Panc1 (cell line): Measurements from ENCODE around the gene CCR1. TPM values are rescaled to one million over a fixed set of nuclear protein-coding genes. Genes with fewer than 3 reads are reported as not detected.

ENCODE experiments used
- ATAC-seq: fragments of 200-7000 bp; cut with Tn5 transposase; 2 replicates; pipeline ENCODE4 v1.9.1; 2020; ENCODE audit warnings: mild to moderate bottlenecking, moderate library complexity
- BruUV-seq: library from RNA; stranded (reverse); fragments of 400-500 nt; replicated peaks from 2 replicates; lab custom pipeline; 2021; lab: Mats Ljungman, UMichigan
- CTCF ChIA-PET: fragments of 300-600 bp; sonication (Branson Sonifier 250); formaldehyde crosslinking; loops from one replicate; lab custom pipeline; 2022; ENCODE audit warnings: antibody characterized with exemption; lab: Charles Lee
- POLR2A ChIA-PET: fragments of 300-600 bp; sonication (Branson Sonifier 250); formaldehyde crosslinking; loops from one replicate; lab custom pipeline; 2022; ENCODE audit warnings: antibody characterized with exemption; lab: Charles Lee
- DNase-seq: peaks from one replicate; pipeline ENCODE4 v3.0.0-alpha.2; 2010; ENCODE audit warnings: low read depth, low spot score
- H3K27ac ChIP-seq: 2 replicates; pipeline ENCODE4 v1.5.1; 2011; ENCODE audit warnings: mild to moderate bottlenecking, low read length, inconsistent platforms
- H3K27me3 ChIP-seq: fragments of 200-500 bp; sonication (Bioruptor generic); 2 replicates; pipeline ENCODE4 v1.6.0; 2014; ENCODE audit warnings: low read length, inconsistent platforms; ENCODE audit not compliant: control insufficient read depth, insufficient read depth
- H3K36me3 ChIP-seq: fragments of 200-500 bp; sonication (Bioruptor generic); 2 replicates; pipeline ENCODE4 v1.5.1; 2014; ENCODE audit warnings: inconsistent platforms, mild to moderate bottlenecking, low read length, moderate library complexity; ENCODE audit not compliant: control insufficient read depth, insufficient read depth
- H3K4me1 ChIP-seq: 2 replicates; pipeline ENCODE4 v1.5.1; 2011; ENCODE audit warnings: inconsistent platforms, mild to moderate bottlenecking, low read length, moderate library complexity; ENCODE audit not compliant: control insufficient read depth, insufficient read depth
- H3K4me3 ChIP-seq, 2 experiments: 2 replicates each; pipeline ENCODE4 v1.5.1; 2011 to 2012; ENCODE audit warnings: low read depth in 2 of 2, low read length in 2 of 2, mild to moderate bottlenecking in 2 of 2, inconsistent platforms in 1 of 2, moderate library complexity in 1 of 2
- H3K9me3 ChIP-seq: fragments of 200-500 bp; sonication (Bioruptor generic); 2 replicates; pipeline ENCODE4 v1.5.1; 2014; ENCODE audit warnings: low read depth, mild to moderate bottlenecking, inconsistent platforms, low read length, moderate library complexity; ENCODE audit not compliant: control insufficient read depth, insufficient read depth
- POLR2AphosphoS5 ChIP-seq: IDR thresholded peaks from 2 replicates; pipeline ENCODE4 v1.6.1; 2012; ENCODE audit warnings: mild to moderate bottlenecking, low read depth, low read length, moderate library complexity
- SIN3A ChIP-seq: IDR thresholded peaks from 2 replicates; pipeline ENCODE4 v1.6.1; 2012; ENCODE audit warnings: low read depth, mild to moderate bottlenecking, low read length, moderate library complexity, borderline replicate concordance; ENCODE audit not compliant: insufficient read depth
- TCF7L2 ChIP-seq: IDR thresholded peaks from 2 replicates; pipeline ENCODE4 v1.6.1; 2011; ENCODE audit warnings: mild to moderate bottlenecking, low read depth, low read length, inconsistent platforms
- in situ Hi-C: cut with HindIII; loops from 2 replicates; pipeline ENCODE4 v1.10.0; 2016; ENCODE audit warnings: low sequenced_read_pairs, low pct_unique_long_range_greater_than_20kb
- intact Hi-C: fragments of 100-400 bp; cut with micrococcal nuclease; formaldehyde crosslinking; loops from one replicate; pipeline ENCODE4 v1.10.0; 2022; ENCODE audit not compliant: unreplicated experiment
- total RNA-seq: library from RNA; stranded (reverse); gene quantifications from one replicate; pipeline ENCODE4 v1.2.1, GENCODE V29; 2021; ENCODE audit not compliant: unreplicated experiment
- TF ChIP-seq, protein P1 (sequence below), 2 experiments: IDR thresholded peaks; 2 replicates each; pipeline ENCODE4 v1.6.1; 2011 to 2012; ENCODE audit warnings: low read depth in 2 of 2, control low read depth in 1 of 2, low read length in 1 of 2, mild to moderate bottlenecking in 1 of 2, moderate library complexity in 1 of 2; ENCODE audit not compliant: insufficient read depth in 1 of 2
- TF ChIP-seq, protein P2 (sequence below): fragments of 450-650 bp; IDR thresholded peaks from 2 replicates; pipeline ENCODE4 v1.5.1; 2017; ENCODE audit warnings: mild to moderate bottlenecking

Gene CCR1
- total RNA-seq, 1 experiment from 2014 or later = not detected

DNA sequence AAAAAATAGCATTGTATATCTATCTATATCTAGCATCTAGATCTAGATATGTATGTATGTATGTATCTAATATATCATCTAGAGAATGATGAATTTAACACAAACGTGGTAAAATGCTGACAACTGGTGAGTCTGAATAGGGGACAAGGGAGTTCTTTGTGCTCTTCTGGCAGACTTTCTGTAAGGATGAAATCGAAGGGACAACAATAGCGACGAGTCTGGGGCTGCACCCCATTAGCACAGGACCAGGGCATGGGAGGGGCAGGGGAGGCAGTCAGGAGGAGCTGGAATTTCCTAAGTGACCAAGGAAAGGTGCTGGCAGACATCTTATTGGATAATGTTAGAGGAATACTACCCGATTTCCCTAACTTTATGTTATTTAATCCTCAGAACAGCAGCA lies 7.9 kb downstream of the CCR1 start:
- ChIA-PET POLR2A (no interaction called here), CTCF (no interaction called here)
- BruUV-seq = no TSS peak
- Histone ChIP-seq H3K4me1 (no peaks in the 10 kb centered on the region), H3K4me3 (no peak overlapping the region), H3K9me3 (no peaks in the 10 kb centered on the region), H3K27ac (no peak overlapping the region), H3K27me3 (no peaks in the 10 kb centered on the region), H3K36me3 (no peaks in the 10 kb centered on the region)
- TF ChIP-seq SIN3A (no peak), TCF7L2 (no peak), POLR2AphosphoS5 (no peak)
- TF ChIP-seq, protein P1, sequence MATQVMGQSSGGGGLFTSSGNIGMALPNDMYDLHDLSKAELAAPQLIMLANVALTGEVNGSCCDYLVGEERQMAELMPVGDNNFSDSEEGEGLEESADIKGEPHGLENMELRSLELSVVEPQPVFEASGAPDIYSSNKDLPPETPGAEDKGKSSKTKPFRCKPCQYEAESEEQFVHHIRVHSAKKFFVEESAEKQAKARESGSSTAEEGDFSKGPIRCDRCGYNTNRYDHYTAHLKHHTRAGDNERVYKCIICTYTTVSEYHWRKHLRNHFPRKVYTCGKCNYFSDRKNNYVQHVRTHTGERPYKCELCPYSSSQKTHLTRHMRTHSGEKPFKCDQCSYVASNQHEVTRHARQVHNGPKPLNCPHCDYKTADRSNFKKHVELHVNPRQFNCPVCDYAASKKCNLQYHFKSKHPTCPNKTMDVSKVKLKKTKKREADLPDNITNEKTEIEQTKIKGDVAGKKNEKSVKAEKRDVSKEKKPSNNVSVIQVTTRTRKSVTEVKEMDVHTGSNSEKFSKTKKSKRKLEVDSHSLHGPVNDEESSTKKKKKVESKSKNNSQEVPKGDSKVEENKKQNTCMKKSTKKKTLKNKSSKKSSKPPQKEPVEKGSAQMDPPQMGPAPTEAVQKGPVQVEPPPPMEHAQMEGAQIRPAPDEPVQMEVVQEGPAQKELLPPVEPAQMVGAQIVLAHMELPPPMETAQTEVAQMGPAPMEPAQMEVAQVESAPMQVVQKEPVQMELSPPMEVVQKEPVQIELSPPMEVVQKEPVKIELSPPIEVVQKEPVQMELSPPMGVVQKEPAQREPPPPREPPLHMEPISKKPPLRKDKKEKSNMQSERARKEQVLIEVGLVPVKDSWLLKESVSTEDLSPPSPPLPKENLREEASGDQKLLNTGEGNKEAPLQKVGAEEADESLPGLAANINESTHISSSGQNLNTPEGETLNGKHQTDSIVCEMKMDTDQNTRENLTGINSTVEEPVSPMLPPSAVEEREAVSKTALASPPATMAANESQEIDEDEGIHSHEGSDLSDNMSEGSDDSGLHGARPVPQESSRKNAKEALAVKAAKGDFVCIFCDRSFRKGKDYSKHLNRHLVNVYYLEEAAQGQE (IDR thresholded peaks at IDR 0.05; ENCODE audit: insufficient read depth in 1 of 2, low read depth in 2 of 2, low read length in 1 of 2) = no peak
- TF ChIP-seq, protein P2, sequence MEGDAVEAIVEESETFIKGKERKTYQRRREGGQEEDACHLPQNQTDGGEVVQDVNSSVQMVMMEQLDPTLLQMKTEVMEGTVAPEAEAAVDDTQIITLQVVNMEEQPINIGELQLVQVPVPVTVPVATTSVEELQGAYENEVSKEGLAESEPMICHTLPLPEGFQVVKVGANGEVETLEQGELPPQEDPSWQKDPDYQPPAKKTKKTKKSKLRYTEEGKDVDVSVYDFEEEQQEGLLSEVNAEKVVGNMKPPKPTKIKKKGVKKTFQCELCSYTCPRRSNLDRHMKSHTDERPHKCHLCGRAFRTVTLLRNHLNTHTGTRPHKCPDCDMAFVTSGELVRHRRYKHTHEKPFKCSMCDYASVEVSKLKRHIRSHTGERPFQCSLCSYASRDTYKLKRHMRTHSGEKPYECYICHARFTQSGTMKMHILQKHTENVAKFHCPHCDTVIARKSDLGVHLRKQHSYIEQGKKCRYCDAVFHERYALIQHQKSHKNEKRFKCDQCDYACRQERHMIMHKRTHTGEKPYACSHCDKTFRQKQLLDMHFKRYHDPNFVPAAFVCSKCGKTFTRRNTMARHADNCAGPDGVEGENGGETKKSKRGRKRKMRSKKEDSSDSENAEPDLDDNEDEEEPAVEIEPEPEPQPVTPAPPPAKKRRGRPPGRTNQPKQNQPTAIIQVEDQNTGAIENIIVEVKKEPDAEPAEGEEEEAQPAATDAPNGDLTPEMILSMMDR = no peak
- intact Hi-C loops = no loop called here
- no peak for DNase-seq
- ATAC-seq = no peak
- in situ Hi-C loops = no loop called here

DNA sequence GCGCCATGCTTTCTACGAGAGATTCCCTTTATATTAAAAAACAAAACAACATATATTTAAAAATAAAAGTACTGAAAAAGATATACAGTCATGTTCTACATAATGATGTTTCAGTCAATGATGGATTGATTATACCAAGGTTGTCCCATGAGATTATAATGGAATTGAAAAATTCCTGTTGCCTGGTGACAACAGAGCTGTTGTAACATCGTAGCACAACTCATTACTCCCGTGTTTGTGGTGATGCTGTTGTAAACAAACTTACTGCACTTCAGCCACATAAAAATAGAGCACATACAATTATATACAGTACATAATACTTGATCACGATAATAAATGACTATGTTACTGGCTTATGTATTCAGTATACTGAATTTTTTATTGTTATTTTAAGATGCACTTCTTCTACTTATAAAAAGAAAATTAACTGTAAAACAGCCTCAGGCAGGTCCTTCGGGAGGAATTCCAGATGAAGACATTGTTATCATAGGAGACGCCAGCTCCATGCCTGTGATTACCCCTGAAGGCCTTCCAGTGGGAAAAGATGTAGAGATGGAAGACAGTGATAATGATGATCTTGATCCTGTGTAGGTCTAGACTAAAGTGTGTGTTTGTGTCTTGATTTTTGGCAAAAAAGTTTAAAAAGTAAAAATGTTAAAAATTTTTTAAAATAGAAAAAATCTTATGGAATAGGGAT lies 11.7 kb downstream of the CCR1 start:
- in situ Hi-C loops (no loop called here), intact Hi-C loops (no loop called here)
- Histone ChIP-seq H3K9me3 (no peaks in the 10 kb centered on the region), H3K4me1 (no peaks in the 10 kb centered on the region), H3K27ac (no peak overlapping the region), H3K27me3 (no peaks in the 10 kb centered on the region), H3K36me3 (no peaks in the 10 kb centered on the region), H3K4me3 (no peak overlapping the region)
- ChIA-PET POLR2A (no interaction called here), CTCF (no interaction called here)
- TF ChIP-seq, protein P2 = no peak
- TF ChIP-seq POLR2AphosphoS5 (no peak), TCF7L2 (no peak), SIN3A (no peak)
- TF ChIP-seq, protein P1 (IDR thresholded peaks at IDR 0.05; ENCODE audit: insufficient read depth in 1 of 2, low read depth in 2 of 2, low read length in 1 of 2) = no peak
- no TSS peak for BruUV-seq
- DNase-seq (no peak), ATAC-seq (no peak)
